ENCODE data around the gene DIPK2B. TPM values are rescaled to one million over a fixed set of nuclear protein-coding genes. Genes with fewer than 3 reads are reported as not detected.

The DIPK2B gene, protein sequence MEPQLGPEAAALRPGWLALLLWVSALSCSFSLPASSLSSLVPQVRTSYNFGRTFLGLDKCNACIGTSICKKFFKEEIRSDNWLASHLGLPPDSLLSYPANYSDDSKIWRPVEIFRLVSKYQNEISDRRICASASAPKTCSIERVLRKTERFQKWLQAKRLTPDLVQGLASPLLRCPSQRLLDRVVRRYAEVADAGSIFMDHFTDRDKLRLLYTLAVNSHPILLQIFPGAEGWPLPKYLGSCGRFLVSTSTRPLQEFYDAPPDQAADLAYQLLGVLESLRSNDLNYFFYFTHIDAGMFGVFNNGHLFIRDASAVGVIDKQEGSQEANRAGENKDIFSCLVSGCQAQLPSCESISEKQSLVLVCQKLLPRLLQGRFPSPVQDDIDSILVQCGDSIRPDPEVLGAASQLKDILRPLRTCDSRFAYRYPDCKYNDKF
- 52.3 and 73.2 TPM in 2 replicates for total RNA-seq

DNA sequence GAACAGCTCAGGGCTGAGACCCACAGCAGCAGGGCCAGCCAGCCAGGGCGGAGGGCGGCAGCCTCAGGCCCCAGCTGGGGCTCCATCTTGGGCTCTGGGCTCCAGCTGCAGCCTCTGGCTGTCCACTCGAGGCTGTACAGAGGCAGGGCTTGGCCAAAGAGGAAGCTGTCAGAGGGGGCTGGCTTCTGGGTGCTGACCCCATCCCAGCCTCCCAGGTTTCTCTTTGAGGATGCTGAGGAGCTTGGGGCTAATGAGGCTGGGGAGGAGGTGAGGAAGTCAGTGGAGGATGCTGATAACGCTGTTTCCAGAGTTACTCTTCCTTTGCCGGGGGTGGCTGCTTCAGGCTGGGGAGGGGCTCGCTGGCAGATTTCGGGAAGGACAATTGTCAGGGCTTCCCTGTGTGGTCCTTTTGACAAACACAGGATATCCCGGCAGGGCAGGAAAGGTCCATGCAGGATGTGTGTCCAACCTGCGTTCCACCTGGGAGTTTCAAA lies at the start of gene DIPK2B:
Gene DIPK2B, minus strand, starts transcription at position 136 of the 494 bp plus-strand sequence. Its CDS starts 50 bp downstream, at position 86.
- DNase-seq (ENCODE audit: low read depth in 2 of 2) = peak; percentile 63 to 93

DNA sequence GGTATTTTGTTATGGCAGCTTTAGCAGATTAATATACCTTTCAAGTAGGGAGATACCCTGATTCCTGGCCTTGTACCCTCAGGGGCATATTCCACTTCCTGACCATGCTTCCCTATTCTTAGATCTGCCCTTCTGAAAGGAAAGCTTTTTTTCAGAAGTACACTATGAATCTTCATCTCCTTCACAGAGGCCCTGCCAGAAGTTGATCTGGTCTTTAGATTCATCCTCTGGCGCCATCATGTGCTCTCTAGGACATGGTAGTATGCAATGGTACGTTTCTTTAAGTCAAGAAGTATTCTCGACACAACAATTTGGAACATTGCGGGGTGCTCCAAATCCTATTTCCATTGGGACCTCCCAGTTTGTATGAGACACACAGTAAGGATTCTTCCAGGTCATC lies 39.6 kb upstream of the DIPK2B start:
- peak in 1 of 2 donors; percentile 23 for DNase-seq (ENCODE audit: low read depth in 2 of 2)

DNA sequence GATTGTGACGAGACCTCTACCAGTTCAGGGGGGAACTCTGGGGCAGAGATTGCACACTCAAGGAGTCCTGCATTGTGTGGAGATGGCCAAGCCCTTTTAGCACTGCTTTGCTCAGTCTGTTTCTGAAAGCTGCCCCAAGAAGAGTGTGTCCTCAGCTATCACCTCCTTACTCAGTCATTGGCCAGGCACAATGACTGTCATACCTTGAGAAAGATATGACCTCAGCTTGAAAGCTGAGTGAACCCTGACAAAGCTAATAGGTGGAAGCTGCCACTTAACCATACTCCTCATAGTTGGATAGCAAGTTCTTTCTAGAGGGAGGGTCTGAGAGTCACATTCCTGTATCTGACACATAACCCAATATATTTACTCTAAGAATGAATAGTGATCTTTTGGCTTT lies 37.8 kb upstream of the DIPK2B start:
- no peak for DNase-seq (ENCODE audit: low read depth in 2 of 2)

DNA sequence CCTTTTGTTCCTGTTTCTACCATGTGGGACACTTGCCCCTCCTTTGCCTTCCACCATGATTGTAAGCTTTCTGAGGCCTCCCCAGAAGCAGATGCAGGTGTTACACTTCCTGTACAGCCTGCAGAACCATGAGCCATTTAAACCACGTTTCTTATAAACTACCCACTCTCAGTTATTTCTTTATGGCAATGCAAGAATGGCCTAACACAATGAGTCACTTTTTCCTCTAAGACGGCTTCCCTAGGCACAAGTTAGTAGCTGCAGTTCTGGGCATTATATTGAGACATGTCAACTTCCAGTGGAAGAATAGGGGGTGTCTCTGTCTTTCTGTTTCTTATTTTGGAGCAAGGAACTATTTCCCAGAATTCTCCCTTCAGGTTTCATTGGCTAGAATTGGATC lies 32.9 kb upstream of the DIPK2B start:
- peak in 1 of 2 donors; percentile 14 for DNase-seq (ENCODE audit: low read depth in 2 of 2)

DNA sequence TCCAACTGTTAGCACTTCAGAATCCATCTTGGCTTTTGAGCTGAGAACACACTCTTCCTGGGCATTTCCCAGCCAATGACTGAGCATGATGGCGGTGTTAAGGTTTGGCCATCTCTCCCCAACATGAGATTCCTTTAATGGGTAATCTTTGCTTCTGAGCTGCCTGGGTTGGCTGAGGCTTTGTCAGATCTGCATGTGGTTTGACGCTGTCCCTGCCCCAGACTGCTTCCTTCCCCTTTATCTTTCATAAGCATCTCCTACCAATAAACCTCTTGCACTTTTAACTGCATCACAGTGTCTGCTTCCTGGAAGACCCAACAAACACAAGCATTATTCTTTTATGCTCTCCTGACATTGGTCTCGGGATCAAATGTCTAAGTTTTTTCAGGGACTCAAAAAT lies 31.5 kb upstream of the DIPK2B start:
- no peak for DNase-seq (ENCODE audit: low read depth in 2 of 2)

DNA sequence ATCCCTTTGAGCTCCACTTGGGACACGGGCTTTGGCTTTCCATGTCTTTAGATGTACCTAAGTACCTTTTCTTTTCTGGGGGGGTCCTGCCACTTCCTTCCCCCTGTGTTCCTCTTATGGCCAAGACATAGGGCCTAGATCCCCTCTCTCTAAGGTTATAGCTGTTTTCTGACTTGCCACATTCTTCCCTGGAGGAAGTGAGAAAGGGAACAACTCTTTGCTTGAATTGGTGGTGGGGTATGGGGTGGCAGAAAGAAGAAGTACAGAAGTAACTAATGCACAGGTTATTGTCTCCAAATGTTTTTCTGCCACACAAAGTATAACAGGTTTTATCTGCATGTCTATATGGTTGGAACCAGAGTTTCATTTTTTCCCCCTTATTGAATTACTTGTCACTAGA lies 29.7 kb upstream of the DIPK2B start:
- no peak for DNase-seq (ENCODE audit: low read depth in 2 of 2)

DNA sequence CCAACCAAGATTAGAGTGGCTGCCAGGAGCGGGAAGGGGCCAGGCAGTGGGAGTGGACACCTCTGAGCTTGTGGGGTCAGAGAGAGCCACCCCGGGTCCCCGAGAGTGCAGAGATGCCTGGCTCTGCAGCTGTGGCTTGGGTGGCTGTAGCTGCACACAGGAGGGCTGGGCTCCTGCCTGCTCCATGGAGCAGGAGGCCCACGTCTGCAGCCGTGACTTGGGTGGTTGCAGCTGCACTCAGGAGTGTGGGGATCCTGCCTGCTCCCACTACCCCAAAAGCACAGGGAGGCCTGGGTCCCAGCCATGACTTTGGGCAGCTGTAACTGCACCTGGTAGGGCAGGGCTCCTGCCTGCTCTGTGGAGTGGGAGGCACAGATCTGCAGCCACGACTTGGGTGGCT lies 28.7 kb upstream of the DIPK2B start:
- DNase-seq (ENCODE audit: low read depth in 2 of 2) = no peak

DNA sequence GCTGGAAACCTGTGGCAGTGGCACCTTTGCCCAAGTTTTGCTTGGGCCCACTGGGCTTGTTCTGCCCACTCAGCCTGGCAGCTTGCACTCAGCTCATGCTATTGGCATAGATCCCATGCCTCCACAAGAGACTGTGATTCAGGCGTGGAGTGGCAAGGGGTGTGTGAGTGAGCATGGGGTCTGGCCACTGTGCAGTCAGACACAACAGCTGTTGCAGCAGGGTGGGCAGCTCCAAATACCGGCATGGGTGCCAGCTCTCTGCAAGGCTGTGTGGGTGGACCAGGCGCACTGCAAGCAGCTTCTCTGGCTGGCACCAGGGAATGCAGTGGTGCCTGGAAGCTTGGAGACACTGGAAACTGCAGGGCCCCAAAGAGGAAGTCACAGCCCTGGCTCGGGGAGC lies 27.4 kb upstream of the DIPK2B start:
- no peak for DNase-seq (ENCODE audit: low read depth in 2 of 2)

DNA sequence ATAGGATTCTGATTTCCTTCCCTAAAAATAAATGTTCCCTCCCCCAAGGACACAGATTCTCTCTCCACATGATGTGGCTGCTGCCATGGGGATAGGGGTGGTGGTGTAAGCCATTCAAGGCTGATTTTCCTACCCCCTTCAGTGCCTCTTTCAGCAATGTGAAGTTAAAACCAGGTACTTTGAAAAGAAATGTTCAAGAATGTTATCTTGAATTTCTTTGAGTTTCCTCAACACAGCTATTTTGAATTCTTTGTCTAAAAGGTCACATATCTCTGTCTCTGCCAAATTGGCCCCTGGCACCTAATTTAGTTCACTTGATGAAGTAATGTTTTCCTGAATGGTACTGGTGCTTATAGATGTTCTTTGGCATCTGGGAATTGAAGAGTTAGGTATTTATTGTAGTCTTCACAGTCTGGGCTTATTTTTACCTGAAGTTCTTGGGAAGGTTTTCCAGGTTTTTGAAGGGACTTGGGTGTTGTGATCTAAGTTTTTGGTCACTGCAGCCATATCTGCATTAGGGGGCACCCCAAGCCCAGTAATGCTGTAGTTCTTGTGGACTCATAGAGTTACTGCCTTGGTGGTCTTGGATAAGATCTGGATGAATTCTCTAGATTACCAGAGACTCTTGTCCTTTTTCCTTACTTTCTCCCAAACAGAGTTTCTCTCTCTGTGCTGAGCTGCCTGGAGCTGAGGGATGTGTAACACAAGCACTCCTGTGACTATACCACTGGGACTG lies 7.6 kb upstream of the DIPK2B start:
- peak in 1 of 2 donors; percentile 11 for DNase-seq (ENCODE audit: low read depth in 2 of 2)

DNA sequence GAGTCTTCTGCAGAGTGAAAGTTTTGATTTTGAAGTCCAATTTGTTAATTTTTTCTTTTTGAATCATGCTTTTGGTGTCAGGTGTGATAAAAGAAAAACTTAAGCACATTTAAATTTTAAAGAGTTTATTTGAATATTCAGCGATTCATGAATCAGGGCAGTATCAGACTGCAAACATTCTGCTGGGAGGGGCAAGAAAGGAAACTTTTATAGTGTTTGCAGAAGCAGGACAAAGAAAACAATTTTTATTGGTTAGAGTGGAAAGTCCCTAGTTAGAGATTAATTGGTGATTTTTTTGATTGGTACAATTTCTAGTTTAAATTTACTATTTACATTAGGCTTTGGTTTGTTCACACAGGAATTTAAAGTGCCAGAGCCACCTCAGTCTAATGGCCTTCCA lies 1.5 kb upstream of the DIPK2B start:
- no peak for DNase-seq (ENCODE audit: low read depth in 2 of 2)

DNA sequence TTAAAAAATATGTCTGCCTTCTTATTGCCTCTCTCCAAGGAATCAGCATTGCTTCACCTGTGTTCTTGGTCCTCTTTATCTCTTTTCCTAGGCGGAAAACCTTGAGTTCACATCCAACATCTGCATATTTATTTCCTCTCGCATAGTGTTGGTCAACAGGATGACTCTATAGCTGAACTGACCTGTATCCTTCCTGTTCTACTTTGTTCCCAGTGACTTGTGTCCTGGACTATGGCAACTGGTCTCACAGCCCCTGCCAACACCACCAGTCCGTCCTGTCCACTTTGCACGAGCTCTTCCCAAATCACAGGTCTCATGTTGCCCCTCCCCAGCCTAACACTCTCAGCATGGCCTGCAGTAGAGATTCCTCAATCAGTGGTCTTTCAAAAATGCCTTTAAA lies 2.0 kb downstream of the DIPK2B start:
- DNase-seq (ENCODE audit: low read depth in 2 of 2) = peak; percentile 59 to 90

DNA sequence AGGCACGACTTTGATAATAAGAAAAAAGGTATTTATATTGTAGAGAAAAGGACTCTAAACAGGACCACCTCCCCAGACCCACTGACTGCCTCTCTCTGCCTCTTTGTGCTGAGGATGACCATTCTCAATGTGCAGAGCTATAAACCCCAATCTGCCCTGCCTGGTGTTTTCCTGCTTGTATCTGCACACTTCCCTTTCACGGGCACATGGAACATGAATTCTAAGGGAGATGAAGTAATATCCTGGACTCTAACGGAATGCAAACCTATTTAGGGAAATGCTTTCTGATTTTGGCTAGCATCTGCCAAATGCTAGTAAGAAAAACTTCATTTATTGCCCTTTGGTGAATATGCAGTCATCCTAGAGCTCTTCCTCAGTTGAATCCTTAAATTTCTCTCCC lies 2.4 kb downstream of the DIPK2B start:
- DNase-seq (ENCODE audit: low read depth in 2 of 2) = peak; percentile 79 to 87

DNA sequence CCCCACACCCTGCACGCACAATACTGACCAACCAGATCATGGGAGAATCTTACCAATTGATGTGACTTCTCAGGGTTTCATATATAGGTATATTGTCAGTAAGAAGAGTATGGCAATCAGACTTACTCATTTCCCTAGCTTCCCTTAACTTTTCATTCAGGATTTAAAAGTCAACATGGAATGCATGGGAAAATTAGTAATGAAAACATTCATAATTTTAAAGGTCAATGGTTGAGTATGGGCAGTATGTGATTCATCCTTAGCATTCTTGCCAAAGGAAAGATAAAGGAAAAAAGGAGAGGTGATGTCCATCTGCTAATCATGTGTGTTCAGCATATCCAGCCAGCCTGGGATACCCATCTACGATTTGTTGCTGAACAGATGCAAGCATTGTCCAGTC lies 4.0 kb downstream of the DIPK2B start:
- peak; percentile 77 for DNase-seq (ENCODE audit: low read depth in 2 of 2)

DNA sequence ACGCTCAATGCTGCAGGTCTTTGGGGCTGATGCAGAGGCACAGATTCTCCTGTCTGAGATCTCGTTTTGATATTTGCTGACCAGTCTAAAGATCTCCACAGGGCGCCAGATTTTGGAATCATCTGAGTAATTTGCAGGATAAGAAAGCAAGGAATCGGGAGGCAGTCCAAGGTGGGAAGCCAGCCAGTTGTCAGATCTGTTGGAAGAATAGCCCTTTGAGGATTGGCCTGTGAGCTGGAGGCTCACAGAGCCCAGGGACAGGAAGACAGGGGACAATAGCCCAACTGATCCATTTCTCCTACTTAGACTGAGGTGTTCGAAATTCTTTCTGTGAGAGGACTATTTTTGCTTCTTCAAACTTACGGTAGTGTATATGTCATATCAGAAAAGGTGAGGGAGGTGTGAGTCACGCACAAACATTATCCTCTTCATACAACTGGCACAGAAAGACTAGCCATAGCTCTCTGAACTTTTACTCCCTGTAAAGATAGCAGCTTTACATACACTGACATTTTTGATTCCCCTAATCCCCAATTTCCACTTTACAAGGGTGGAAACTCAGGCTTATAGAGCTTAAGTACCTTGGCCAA lies 8.8 kb downstream of the DIPK2B start:
- DNase-seq (ENCODE audit: low read depth in 2 of 2) = no peak

DNA sequence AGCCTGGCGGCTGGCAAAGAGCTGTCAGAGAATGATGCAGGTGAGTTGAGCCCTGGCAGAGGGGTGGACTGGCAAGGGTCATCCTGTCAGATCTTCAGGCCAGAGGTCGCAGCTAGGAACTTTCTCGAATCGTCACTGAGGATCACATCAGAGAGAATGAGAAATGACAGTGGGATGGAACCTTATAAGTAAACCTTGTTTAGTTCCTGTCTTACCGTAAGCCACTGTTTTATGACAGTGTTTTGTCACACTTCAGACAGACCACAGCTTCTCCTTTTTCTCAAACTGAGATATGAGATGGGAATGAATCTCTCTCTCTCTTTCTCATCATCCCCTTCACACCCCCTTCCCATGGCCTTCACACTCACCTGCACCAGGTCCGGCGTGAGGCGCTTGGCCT lies 9.3 kb downstream of the DIPK2B start:
- no peak for DNase-seq (ENCODE audit: low read depth in 2 of 2)

DNA sequence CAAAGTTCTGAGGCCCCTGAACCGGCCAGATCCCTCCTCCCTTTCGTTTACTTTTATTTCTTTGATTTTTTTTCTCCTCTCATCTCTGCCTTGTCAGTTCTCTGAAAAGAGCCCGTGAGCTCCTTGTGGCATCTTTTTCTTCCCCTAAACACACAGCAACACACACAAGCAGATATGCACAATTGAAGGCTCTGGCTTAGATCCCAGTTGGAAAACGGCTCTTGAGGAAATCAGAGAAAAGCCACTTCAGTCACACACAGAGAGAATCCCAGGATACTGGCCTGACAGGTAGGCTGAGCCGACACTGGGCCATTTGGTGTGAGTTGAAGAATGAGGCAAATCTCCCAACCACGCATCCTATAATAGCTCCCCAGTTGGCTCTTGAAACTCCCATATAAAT lies 12.9 kb downstream of the DIPK2B start:
- peak in 1 of 2 donors; percentile 7 for DNase-seq (ENCODE audit: low read depth in 2 of 2)

DNA sequence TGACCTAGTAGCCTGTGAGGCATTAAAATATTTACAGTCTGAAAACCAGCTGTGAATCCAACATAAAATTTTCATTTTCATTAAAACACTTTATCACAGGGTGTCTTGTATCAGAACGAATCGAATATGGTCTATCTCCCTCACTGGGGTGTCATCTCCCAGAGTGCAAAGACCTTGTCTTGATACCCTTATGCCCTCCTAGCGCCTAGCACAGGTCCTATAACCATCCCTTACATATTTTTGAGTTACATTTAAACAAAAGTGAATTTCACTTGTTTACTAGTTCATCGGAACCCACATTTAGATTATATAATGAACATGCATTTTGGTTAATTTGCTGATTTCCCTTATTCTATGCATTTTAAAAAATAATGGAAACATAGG lies 14.0 kb downstream of the DIPK2B start:
- no peak for DNase-seq (ENCODE audit: low read depth in 2 of 2)

DNA sequence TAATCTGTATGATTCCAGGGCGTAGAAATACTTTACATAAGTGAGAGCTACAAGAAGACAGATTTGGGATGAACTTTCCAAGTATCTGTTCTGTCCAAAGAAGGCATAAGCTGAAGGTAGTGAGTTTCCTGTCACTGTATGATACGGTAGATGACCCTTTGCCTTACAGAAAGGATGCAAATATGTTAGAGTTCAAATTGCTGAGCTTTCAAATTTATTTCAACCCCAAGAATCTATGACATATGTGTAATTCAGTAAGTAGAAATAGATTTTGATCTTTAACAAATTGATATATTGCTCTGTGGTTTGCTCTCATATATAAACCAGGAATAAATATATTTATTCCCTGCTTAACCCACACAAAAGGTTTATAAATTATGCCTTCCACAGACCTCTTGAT lies 16.5 kb downstream of the DIPK2B start:
- no peak for DNase-seq (ENCODE audit: low read depth in 2 of 2)

DNA sequence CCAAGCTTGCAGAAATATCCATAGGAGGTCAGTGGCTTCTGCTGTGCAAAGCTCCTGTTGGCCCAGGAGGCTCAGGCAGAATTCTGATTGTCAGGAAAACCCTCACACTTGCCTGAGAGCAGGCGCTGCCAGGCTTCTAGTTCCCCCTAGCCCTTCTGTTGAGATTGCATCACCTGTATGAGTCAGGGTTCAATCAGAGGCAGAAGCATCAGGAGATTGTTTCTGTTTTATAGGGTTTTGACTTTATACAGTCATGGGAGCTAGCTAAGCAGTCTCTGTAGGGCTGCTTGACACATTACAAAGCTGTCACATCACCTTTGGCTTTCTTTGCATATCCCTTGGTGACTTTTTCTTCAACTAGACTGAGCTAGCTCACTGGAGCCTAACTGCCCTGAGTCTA lies 27.8 kb downstream of the DIPK2B start:
- no peak for DNase-seq (ENCODE audit: low read depth in 2 of 2)

DNA sequence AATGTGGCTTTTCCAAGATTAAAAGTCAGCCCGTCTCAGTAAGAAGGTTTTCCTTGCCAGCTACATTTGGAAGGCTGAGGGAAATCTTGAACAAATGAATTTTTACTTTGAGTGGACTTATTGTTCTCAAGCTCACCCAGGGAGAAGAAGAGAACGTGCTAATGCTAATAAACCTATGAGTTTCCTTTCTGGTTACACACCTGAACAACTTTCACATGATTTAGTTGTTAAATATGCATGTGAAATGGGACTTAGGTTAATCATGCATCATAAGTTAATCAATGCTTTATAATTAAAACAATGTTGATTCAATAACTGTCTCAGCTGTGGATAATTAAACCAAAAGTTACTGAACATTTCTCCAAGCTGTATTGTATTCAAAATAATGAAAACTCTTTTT lies 33.9 kb downstream of the DIPK2B start:
- DNase-seq (ENCODE audit: low read depth in 2 of 2) = no peak

DNA sequence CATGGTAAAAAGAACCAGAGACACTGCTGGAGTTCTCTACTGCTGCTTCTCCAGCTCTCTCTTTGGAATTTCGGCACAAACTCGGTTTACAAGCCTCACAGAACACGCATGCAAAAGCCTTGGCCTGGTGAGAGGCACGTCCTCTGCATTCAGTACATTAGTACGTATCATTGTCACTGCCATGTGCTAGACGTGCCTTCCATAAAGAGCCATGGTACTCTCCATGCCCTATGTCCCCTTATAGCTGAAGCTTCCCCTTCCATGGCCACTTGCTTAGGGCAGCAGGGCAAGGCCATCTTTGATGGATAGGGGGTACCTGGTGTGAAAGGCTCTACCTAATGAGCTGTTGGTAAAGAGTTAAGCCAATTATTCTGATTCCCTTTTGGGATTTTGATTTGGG lies 35.0 kb downstream of the DIPK2B start:
- no peak for DNase-seq (ENCODE audit: low read depth in 2 of 2)

DNA sequence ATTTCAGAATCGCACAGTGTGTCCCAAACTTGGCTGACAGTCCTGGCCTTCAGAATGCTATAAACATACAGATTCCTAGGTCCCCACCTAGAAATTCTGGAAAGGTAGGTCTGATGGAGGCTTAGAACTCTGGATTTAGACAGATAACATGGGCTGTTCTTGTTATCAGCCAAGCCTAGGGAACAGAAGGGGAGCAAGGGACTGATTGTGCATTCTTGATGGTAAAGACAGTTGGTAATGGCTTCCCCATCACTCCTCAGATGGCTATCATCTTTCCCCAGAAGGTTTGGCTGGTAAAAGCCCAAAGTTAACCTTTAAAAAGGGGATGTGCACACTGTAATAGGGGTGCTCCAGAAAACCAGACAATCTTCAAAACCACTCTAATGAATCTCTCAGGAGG lies 35.7 kb downstream of the DIPK2B start:
- DNase-seq (ENCODE audit: low read depth in 2 of 2) = no peak

All from lung microvascular endothelial cell (primary cell).